NT2/D1 (cell line): Measurements from ENCODE around the gene THBS3.

ENCODE experiments used
- DNase-seq: peaks from one replicate; pipeline ENCODE4 v3.0.0-alpha.2; 2011; ENCODE audit warnings: low read depth, low spot score
- H3K27me3 ChIP-seq: 2 replicates; pipeline ENCODE4 v1.6.0; 2011; ENCODE audit warnings: mild to moderate bottlenecking; ENCODE audit not compliant: insufficient read length, insufficient read depth
- H3K36me3 ChIP-seq: 2 replicates; pipeline ENCODE4 v1.6.1; 2011; ENCODE audit warnings: mild to moderate bottlenecking, low read length, mixed read lengths; ENCODE audit not compliant: insufficient read depth, insufficient read length
- H3K4me1 ChIP-seq: 2 replicates; pipeline ENCODE4 v1.5.1; 2011; ENCODE audit not compliant: insufficient read depth, insufficient read length
- H3K4me3 ChIP-seq: 2 replicates; pipeline ENCODE4 v1.5.1; 2011; ENCODE audit warnings: low read depth; ENCODE audit not compliant: insufficient read length
- H3K9ac ChIP-seq: 2 replicates; pipeline ENCODE4 v1.6.0; 2011; ENCODE audit warnings: low read depth; ENCODE audit not compliant: insufficient read length
- H3K9me3 ChIP-seq: 2 replicates; pipeline ENCODE4 v1.5.1; 2011; ENCODE audit warnings: mild to moderate bottlenecking, low read length; ENCODE audit not compliant: insufficient read depth
- SUZ12 ChIP-seq: IDR thresholded peaks from 2 replicates; pipeline ENCODE4 v1.6.1; 2011; ENCODE audit not compliant: insufficient read length, insufficient read depth; ENCODE audit errors: extremely low read depth
- YY1 ChIP-seq: IDR thresholded peaks from 2 replicates; pipeline ENCODE4 v1.6.1; 2011; ENCODE audit not compliant: insufficient read length, insufficient read depth
- ZNF274 ChIP-seq: IDR thresholded peaks from 2 replicates; pipeline ENCODE4 v1.6.1; 2011; ENCODE audit warnings: mild to moderate bottlenecking, low read depth, low read length

Gene THBS3

GRCh38 chr1:155186067-155186793 lies 21.5 kb downstream of the THBS3 start:
- Histone ChIP-seq H3K9me3 (no peaks in the 10 kb centered on the region), H3K9ac (no peak overlapping the region), H3K4me3 (no peak overlapping the region), H3K4me1 (peaks cover 23% of the 10 kb centered on the region), H3K36me3 (peaks cover 24% of the 10 kb centered on the region), H3K27me3 (no peaks in the 10 kb centered on the region)
- TF ChIP-seq SUZ12, result no peak
- no peak for TF ChIP-seq YY1
- no peak for TF ChIP-seq ZNF274
- DNase-seq, result no peak

DNA sequence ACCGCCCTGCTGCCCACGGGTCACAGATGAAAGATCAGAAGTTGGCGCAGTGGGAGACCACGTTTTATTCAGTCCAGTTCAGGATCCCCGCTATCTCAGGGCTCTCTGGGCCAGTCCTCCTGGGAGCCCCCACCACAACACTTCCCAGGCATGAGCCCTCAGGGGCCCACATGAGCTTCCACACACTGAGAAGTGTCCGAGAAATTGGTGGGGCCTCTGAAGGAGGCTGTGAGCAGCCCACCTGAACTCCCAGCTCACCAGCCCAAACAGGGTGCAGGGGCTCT lies 22.0 kb downstream of the THBS3 start:
- Histone ChIP-seq H3K4me3 (no peak overlapping the region), H3K9ac (peak overlapping the region; percentile 23), H3K36me3 (peaks cover 26% of the 10 kb centered on the region), H3K27me3 (no peaks in the 10 kb centered on the region), H3K4me1 (peaks cover 23% of the 10 kb centered on the region), H3K9me3 (no peaks in the 10 kb centered on the region)
- no peak for TF ChIP-seq SUZ12
- TF ChIP-seq YY1, result no peak
- TF ChIP-seq ZNF274, result no peak
- DNase-seq, result no peak

DNA sequence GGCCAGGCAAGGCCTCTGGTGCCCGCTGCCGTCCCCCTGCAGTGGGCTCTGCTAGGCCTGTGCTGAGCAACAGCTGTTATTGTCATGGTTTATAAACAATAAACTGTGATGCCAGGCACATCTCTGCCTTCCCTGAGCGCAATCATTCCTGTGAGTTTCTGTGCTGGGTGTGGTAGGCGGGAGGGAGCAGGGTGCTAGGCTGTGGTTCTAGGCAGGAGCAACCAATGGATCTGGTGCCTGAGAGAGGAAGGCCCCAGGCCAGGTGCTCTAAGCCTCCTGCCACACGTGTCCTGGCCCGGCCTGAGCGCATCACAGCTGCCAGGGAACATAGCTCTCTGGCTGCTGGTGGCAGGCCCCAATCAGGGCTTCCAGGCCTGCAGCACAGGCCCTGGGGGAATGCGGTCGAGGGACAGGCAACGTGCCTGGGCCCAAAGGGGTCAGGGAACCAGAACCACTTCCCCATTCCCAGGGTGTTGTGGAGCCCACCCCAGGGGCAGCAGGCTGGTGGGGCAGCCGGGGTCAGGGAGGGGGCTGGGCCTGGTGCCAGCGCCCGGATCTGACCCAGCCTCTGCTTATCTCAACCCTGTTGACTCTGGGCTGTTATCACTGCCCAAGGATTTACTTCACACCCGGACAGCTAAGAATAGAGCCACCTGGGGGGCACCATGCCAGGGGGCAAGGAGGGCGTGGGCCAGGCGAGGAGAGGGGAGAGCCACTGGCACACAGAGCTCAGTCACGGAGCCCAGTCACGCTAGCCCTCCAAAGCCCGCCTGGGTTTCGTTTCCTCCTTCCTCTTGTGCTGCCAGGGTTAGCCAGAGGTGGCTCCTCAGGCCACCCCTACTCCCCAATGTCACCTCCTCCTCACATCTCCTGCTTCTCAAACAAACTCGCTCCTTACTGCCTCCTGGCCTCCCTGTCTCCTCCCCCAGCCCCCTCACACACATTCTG lies 22.6 kb downstream of the THBS3 start:
- Histone ChIP-seq H3K27me3 (no peaks in the 10 kb centered on the region), H3K4me1 (peaks cover 23% of the 10 kb centered on the region), H3K9ac (peak overlapping the region; percentile 23), H3K9me3 (no peaks in the 10 kb centered on the region), H3K36me3 (peaks cover 26% of the 10 kb centered on the region), H3K4me3 (no peak overlapping the region)
- TF ChIP-seq ZNF274, result no peak
- TF ChIP-seq SUZ12, result no peak
- no peak for TF ChIP-seq YY1
- no peak for DNase-seq

GRCh38 chr1:155184351-155184811 lies 23.3 kb downstream of the THBS3 start:
- DNase-seq, result no peak
- peaks cover 32% of the 10 kb centered on the region for H3K36me3 ChIP-seq
- peaks cover 23% of the 10 kb centered on the region for H3K4me1 ChIP-seq
- H3K4me3 ChIP-seq, result no peak overlapping the region
- TF ChIP-seq SUZ12 (no peak), YY1 (no peak), ZNF274 (no peak)
- H3K9ac ChIP-seq, result no peak overlapping the region
- no peaks in the 10 kb centered on the region for H3K27me3 ChIP-seq
- H3K9me3 ChIP-seq, result no peaks in the 10 kb centered on the region

DNA sequence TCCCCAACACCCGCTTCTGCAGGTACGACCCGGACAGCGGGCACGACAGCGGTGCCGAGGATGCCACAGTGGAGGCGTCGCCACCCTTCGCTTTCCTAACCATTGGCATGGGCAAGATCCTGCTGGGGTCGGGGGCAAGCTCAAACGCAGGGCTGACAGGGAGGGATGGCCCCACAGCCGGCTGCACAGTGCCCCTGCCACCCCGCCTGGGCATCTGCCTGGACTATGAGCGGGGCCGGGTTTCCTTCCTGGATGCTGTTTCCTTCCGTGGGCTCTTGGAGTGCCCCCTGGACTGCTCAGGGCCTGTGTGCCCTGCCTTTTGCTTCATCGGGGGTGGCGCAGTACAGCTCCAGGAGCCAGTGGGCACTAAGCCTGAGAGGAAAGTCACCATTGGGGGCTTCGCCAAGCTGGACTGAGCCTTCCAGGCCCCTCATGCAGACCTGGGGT lies 23.9 kb downstream of the THBS3 start:
- TF ChIP-seq ZNF274 (no peak), YY1 (no peak), SUZ12 (no peak)
- Histone ChIP-seq H3K4me1 (peaks cover 23% of the 10 kb centered on the region), H3K9ac (no peak overlapping the region), H3K4me3 (no peak overlapping the region), H3K27me3 (no peaks in the 10 kb centered on the region), H3K9me3 (no peaks in the 10 kb centered on the region), H3K36me3 (peaks cover 38% of the 10 kb centered on the region)
- DNase-seq, result no peak

DNA sequence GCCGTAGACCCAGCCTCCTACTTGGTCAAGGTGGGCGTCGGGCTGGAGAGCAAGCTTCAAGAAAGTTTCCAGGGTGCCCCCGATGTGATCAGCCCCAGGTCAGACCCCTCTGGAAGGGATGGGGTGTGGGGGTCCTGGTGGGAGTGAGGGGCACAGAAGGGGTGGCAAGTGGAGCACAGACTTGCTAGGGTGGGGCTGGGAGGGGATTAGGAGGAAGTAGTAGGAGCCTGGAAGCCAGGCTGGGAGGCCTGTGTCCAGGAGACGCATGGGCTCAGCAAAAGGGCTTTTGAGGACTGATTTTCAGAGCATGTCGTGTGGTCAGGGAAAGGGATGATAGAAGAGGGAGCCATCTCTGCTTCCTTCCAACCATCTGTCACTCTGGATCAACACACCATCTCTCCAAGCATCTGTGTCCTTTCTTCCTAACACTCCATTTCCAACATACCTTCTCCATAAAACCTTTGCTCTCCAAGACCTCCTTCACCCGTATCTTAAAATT lies 25.6 kb downstream of the THBS3 start:
- H3K36me3 ChIP-seq, result peaks cover 53% of the 10 kb centered on the region
- no peaks in the 10 kb centered on the region for H3K27me3 ChIP-seq
- H3K9me3 ChIP-seq, result no peaks in the 10 kb centered on the region
- DNase-seq, result no peak
- H3K9ac ChIP-seq, result no peak overlapping the region
- TF ChIP-seq SUZ12 (no peak), YY1 (no peak)
- no peak overlapping the region for H3K4me3 ChIP-seq
- peaks cover 22% of the 10 kb centered on the region for H3K4me1 ChIP-seq
